Peyer's patch (tissue), 4 donors: ENCODE data around the gene EMILIN2.
"Not testable (repeated sequence)": the region's sequence is repeated elsewhere in the genome, so short reads cannot be mapped to it uniquely, and the experiment has no call there.

Experiments
- CTCF ChIP-seq, 6 experiments: fragments of 450-650 bp in 4 of 6; fragments of 200-600 bp in 2 of 6; sonication (generic) in 1 of 6; IDR thresholded peaks; one replicate each; pipeline ENCODE4 v1.5.1; 2017 to 2019; ENCODE audit warnings: antibody characterized with exemption in 6 of 6, mild to moderate bottlenecking in 3 of 6, moderate library complexity in 1 of 6
- POLR2A ChIP-seq, 2 donors: fragments of 450-650 bp; IDR thresholded peaks; one replicate each; pipeline ENCODE4 v1.5.1; 2017; ENCODE audit warnings: antibody characterized with exemption in 2 of 2, mild to moderate bottlenecking in 2 of 2, moderate library complexity in 2 of 2

- not testable (repeated sequence) for TF ChIP-seq CTCF, POLR2A (IDR thresholded peaks at IDR 0.05)
Measured at GRCh38 chr18:2915486-2915885, 68.7 kb downstream of the EMILIN2 start.
